HepG2 (cell line): ENCODE measurements around the gene PCYT2. TPM values are rescaled to one million over a fixed set of nuclear protein-coding genes. Genes with fewer than 3 reads are reported as not detected.
A peak's percentile ranks its signal among the peaks of the same experiment; 100 is the strongest.

Source experiments
- ATAC-seq: fragments of 200-7000 bp; cut with Tn5 transposase; 3 replicates; pipeline ENCODE4 v1.9.1; 2020; ENCODE audit warnings: mild to moderate bottlenecking, moderate library complexity
- BruUV-seq: library from RNA; stranded (reverse); fragments of 400-500 nt; replicated peaks from 2 replicates; lab custom pipeline; 2021; lab: Mats Ljungman, UMichigan
- CTCF ChIA-PET: fragments of 300-600 bp; formaldehyde crosslinking; extraction: SDS; loops from one replicate; lab custom pipeline; 2021; ENCODE audit warnings: low total read pairs, inconsistent platforms, low intra/inter-chr PET ratio; lab: Yijun Ruan, JAX
- POLR2A ChIA-PET: fragments of 350-600 bp; sonication (Branson Sonifier 250); formaldehyde crosslinking; loops from one replicate; lab custom pipeline; 2020; ENCODE audit warnings: antibody characterized with exemption, inconsistent platforms; lab: Yijun Ruan, JAX
- DNase-seq: peaks from one replicate; pipeline ENCODE4 v3.0.0-alpha.2; 2015; ENCODE audit warnings: low spot score
- FAIRE-seq: peaks from 3 replicates; lab custom pipeline; 2011; peaks lifted over from hg19 to GRCh38; lab: Jason Lieb, UNC
- H2AFZ ChIP-seq: one replicate; pipeline ENCODE4 v1.6.1; 2011; ENCODE audit warnings: low read length, inconsistent platforms
- H3K27ac ChIP-seq: fragments of 300-600 bp; 3 replicates; pipeline ENCODE4 v1.8.0; 2011; ENCODE audit warnings: mixed run types, mild to moderate bottlenecking, mixed read lengths, low read length, inconsistent platforms; ENCODE audit not compliant: insufficient read depth; ENCODE audit errors: extremely low read length
- H3K27me3 ChIP-seq, 2 experiments: fragments of 200-600 bp in 1 of 2; 2 replicates in 1 of 2; 3 replicates in 1 of 2; pipeline versions ENCODE4 v1.6.0 to v1.8.0; 2011; ENCODE audit warnings: low read length in 2 of 2, mild to moderate bottlenecking in 2 of 2, moderate library complexity in 2 of 2, inconsistent platforms in 1 of 2; ENCODE audit not compliant: insufficient read depth in 2 of 2, control insufficient read depth in 1 of 2
- H3K36me3 ChIP-seq, 2 experiments: fragments of 200-600 bp in 1 of 2; replicated peaks in 1 of 2; 2 replicates in 1 of 2; 3 replicates in 1 of 2; pipeline versions ENCODE4 v1.5.1 to v1.8.0; 2011; ENCODE audit warnings: low read length in 2 of 2, inconsistent platforms in 1 of 2; ENCODE audit not compliant: insufficient read depth in 2 of 2, control insufficient read depth in 1 of 2
- H3K4me1 ChIP-seq: 2 replicates; pipeline ENCODE4 v1.5.1; 2012; ENCODE audit warnings: low read length, inconsistent platforms; ENCODE audit not compliant: insufficient read depth
- H3K4me2 ChIP-seq: 2 replicates; pipeline ENCODE4 v1.6.0; 2011; ENCODE audit warnings: low read depth, low read length, inconsistent platforms
- H3K4me3 ChIP-seq, 3 experiments: fragments of 200-600 bp in 1 of 3; sonication (generic), shearing (Covaris generic) in 1 of 3; replicated peaks in 1 of 3; 2 replicates each; pipeline ENCODE4 v1.5.1; 2011 to 2016; ENCODE audit warnings: low read length in 3 of 3, inconsistent platforms in 2 of 3, low read depth in 2 of 3, mild to moderate bottlenecking in 2 of 3, control low read depth in 1 of 3, mixed read lengths in 1 of 3; ENCODE audit not compliant: insufficient read depth in 1 of 3
- H3K79me2 ChIP-seq: one replicate; pipeline ENCODE4 v1.6.1; 2011; ENCODE audit warnings: low read length, inconsistent platforms; ENCODE audit not compliant: insufficient read depth
- H3K9ac ChIP-seq: 2 replicates; pipeline ENCODE4 v1.6.0; 2011; ENCODE audit warnings: mild to moderate bottlenecking, low read depth, low read length, inconsistent platforms; ENCODE audit not compliant: insufficient read depth
- H3K9me3 ChIP-seq: 2 replicates; pipeline ENCODE4 v1.5.1; 2012; ENCODE audit warnings: mild to moderate bottlenecking, low read length
- H4K20me1 ChIP-seq: 2 replicates; pipeline ENCODE4 v1.6.0; 2011; ENCODE audit warnings: inconsistent platforms, mild to moderate bottlenecking, low read length, moderate library complexity; ENCODE audit not compliant: insufficient read depth
- AGO2 ChIP-seq: fragments of 200-400 bp; formaldehyde crosslinking; optimal IDR thresholded peaks from 2 replicates; pipeline ENCODE3; 2017; ENCODE audit warnings: mild to moderate bottlenecking, low read depth, low read length, moderate library complexity
- CHD2 ChIP-seq: IDR thresholded peaks from 2 replicates; pipeline ENCODE4 v1.6.1; 2011; ENCODE audit warnings: low read depth, low read length, improper control_type of control experiment
- HNRNPL ChIP-seq: fragments of 200-400 bp; formaldehyde crosslinking; IDR thresholded peaks from 2 replicates; pipeline ENCODE4 v1.6.1; 2017; ENCODE audit warnings: mild to moderate bottlenecking, low read depth, low read length
- POLR2G ChIP-seq: fragments of 200-400 bp; formaldehyde crosslinking; IDR thresholded peaks from 2 replicates; pipeline ENCODE4 v1.6.1; 2018; ENCODE audit warnings: mild to moderate bottlenecking, low read depth, low read length, moderate library complexity
- RAD21 ChIP-seq: fragments of 450-650 bp; formaldehyde crosslinking; IDR thresholded peaks from 2 replicates; pipeline ENCODE4 v1.5.0; 2020; ENCODE audit warnings: mild to moderate bottlenecking
- SP140L ChIP-seq: sonication (generic); formaldehyde crosslinking; IDR thresholded peaks from 2 replicates; pipeline ENCODE4 v1.4.0; 2020; ENCODE audit warnings: missing genetic modification reagents, borderline replicate concordance
- SRSF1 ChIP-seq: fragments of 200-400 bp; formaldehyde crosslinking; optimal IDR thresholded peaks from 2 replicates; pipeline ENCODE3; 2017; ENCODE audit warnings: mild to moderate bottlenecking, low read depth, low read length, moderate library complexity
- ZFP41 ChIP-seq: sonication (generic); formaldehyde crosslinking; IDR thresholded peaks from 2 replicates; pipeline ENCODE4 v1.4.0; 2020; ENCODE audit warnings: mild to moderate bottlenecking, missing genetic modification reagents, borderline replicate concordance
- WGBS: methylation state at CpG from one replicate; pipeline ENCODE4 v1.1.6; 2017; ENCODE audit warnings: low lambda C conversion rate; 5-methylcytosine and 5-hydroxymethylcytosine counted together
- in situ Hi-C: cut with HindIII; loops from 2 replicates; pipeline ENCODE4 v1.10.0; 2017; ENCODE audit warnings: low pct_unique_long_range_greater_than_20kb; ENCODE audit not compliant: extremely low pct_ligation_motif_present
- intact Hi-C: fragments of 100-400 bp; cut with micrococcal nuclease; formaldehyde crosslinking; loops from one replicate; pipeline ENCODE4 v1.10.0; 2022; ENCODE audit not compliant: unreplicated experiment
- polyA plus RNA-seq, 8 experiments: library from polyadenylated mRNA; depleted of rRNA in 3 of 8; stranded (reverse) in 7 of 8; unstranded in 1 of 8; fragments of >200 nt; fragmentation: Illumina TruSeq in 4 of 8; extraction: Trizol in 4 of 8; gene quantifications; 2 replicates each; pipeline versions ENCODE4 v1.2.1 to v1.2.3, GENCODE V29; 2011 to 2016; ENCODE audit warnings: low read depth in 4 of 8, missing spikeins in 1 of 8, mixed read lengths in 1 of 8; ENCODE audit not compliant: insufficient read depth in 1 of 8
- total RNA-seq, 5 experiments: library from RNA; depleted of rRNA; stranded (reverse); fragments of >200 nt; fragmentation: Illumina TruSeq; extraction: Trizol; gene quantifications; 2 replicates each; pipeline ENCODE4 v1.2.3, GENCODE V29; 2016; ENCODE audit warnings: low read depth in 1 of 5
- TF ChIP-seq, protein P1 (sequence below): sonication (generic); formaldehyde crosslinking; IDR thresholded peaks from 2 replicates; pipeline ENCODE4 v1.5.0; 2020; ENCODE audit warnings: mild to moderate bottlenecking, missing genetic modification reagents
- TF ChIP-seq, protein P2 (sequence below): sonication (generic); formaldehyde crosslinking; IDR thresholded peaks from 2 replicates; pipeline ENCODE4 v1.8.0; 2023; ENCODE audit warnings: mild to moderate bottlenecking, missing genetic modification reagents
- TF ChIP-seq, protein P3 (sequence below), 2 experiments: sonication (generic) in 1 of 2; formaldehyde crosslinking in 1 of 2; IDR thresholded peaks; 2 replicates each; pipeline versions ENCODE4 v1.6.1 to v1.9.0; 2014 to 2022; ENCODE audit warnings: antibody characterized with exemption in 1 of 2, borderline replicate concordance in 1 of 2, inconsistent platforms in 1 of 2, low read depth in 1 of 2, missing genetic modification reagents in 1 of 2

PCYT2 gene
- total and polyA plus RNA-seq, 2 of the 13 experiments (the other 11 are each of a cell fraction or from before 2014, with no cell fraction given), result 147 to 297 TPM

DNA sequence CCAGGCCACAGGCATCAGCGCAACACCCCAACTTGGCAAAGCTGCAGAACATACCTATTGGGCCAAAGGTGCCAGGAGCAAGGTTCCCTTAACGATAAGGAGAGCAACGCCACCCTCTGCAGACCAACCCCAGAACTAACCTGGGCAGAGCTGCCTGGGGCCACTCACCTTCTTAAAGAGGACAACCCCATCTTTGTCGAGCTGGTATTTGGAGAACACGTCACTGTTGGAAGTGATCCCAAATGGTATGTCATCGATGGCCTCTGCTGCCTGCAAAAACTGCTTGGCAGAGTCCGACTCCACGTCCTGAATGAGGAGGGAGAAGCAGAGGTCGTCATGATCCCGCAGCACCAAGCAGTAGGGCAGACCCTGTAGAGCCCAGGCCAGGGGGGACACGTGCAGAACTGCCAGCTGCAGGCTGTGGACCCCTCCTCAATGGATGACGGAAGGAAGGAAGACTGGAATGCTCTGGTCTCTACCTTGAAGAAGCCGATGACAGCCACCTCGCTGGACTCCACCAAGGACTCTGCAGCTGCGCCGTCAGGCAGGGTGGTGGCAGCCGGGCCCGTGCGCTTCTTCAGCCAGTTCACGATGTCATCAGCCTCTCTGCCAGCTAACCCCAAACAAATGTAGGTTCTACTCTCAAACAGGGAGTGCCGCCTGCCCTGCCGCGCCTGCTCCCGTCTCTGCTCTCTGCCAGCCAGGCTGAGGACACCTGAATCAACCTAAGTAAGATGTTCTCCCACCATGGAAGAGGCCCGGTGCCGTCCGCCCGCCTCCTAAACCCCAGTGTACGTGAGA lies 56.0 kb downstream of the PCYT2 start (continued):
- TF ChIP-seq, protein P1, sequence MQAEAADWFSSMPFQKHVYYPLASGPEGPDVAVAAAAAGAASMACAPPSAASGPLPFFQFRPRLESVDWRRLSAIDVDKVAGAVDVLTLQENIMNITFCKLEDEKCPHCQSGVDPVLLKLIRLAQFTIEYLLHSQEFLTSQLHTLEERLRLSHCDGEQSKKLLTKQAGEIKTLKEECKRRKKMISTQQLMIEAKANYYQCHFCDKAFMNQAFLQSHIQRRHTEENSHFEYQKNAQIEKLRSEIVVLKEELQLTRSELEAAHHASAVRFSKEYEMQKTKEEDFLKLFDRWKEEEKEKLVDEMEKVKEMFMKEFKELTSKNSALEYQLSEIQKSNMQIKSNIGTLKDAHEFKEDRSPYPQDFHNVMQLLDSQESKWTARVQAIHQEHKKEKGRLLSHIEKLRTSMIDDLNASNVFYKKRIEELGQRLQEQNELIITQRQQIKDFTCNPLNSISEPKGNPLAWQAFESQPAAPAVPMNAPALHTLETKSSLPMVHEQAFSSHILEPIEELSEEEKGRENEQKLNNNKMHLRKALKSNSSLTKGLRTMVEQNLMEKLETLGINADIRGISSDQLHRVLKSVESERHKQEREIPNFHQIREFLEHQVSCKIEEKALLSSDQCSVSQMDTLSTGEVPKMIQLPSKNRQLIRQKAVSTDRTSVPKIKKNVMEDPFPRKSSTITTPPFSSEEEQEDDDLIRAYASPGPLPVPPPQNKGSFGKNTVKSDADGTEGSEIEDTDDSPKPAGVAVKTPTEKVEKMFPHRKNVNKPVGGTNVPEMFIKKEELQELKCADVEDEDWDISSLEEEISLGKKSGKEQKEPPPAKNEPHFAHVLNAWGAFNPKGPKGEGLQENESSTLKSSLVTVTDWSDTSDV, result no peak
- no peak for TF ChIP-seq SRSF1
- TF ChIP-seq, protein P2, sequence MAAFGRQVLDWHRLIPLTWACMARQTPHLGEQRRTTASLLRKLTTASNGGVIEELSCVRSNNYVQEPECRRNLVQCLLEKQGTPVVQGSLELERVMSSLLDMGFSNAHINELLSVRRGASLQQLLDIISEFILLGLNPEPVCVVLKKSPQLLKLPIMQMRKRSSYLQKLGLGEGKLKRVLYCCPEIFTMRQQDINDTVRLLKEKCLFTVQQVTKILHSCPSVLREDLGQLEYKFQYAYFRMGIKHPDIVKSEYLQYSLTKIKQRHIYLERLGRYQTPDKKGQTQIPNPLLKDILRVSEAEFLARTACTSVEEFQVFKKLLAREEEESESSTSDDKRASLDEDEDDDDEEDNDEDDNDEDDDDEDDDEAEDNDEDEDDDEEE (CRISPR knock-in tag), result no peak

DNA sequence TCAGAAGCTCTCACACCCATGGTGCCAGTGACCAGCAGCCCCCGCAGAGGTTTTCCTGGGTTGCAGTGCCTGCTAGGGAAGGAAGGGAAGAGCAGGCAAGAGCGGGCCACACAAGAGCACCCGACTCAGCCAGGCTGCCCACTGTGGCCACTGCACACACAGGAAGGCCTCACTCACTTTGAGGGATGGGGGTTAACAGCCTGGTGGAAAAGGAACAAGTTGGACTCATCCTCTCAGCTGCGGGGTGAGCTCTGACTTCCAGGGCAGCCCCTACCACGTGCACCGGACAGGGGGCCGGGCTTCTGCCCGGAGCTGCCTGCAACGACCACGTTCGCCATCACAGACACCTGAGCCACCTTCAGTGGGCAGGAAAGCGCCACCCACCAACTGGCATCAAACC lies 59.0 kb downstream of the PCYT2 start:
- WGBS, result 100% methylated on average over 6 of the region's 12 CpGs
- no TSS peak for BruUV-seq
- intact Hi-C loops, result no loop called here
- in situ Hi-C loops, result no loop called here
- FAIRE-seq, result no peak
- no peak overlapping the region for H3K9ac ChIP-seq
- no peak overlapping the region for H3K27ac ChIP-seq
- no peak for DNase-seq
- no peaks in the 10 kb centered on the region for H3K9me3 ChIP-seq
- ChIA-PET CTCF (no interaction called here), POLR2A (interaction anchor here (1.1 to 4.0 kb wide), 6 partner anchors 9 to 168 kb away, joined by 3 to 17 read pairs (median 4); partner anchors contain the start of genes ARL16, HGS, MCRIP1 and P4HB)
- H3K27me3 ChIP-seq, result no peaks in the 10 kb centered on the region
- peaks cover 7% of the 10 kb centered on the region; the same call in 1 of the 2 replicates for H4K20me1 ChIP-seq
- no peak overlapping the region for H3K4me3 ChIP-seq
- peaks cover 39 to 70% of the 10 kb centered on the region in 2 experiments for H3K36me3 ChIP-seq
- ATAC-seq, result peak; percentile 6; the same call in 2 of the 3 replicates
- H2AFZ ChIP-seq, result no peak overlapping the region
- peaks cover 36% of the 10 kb centered on the region for H3K4me1 ChIP-seq
- H3K79me2 ChIP-seq, result peaks cover 34% of the 10 kb centered on the region
- H3K4me2 ChIP-seq, result no peak overlapping the region
- TF ChIP-seq AGO2 (peak; percentile 71), ZFP41 (no peak), RAD21 (0 out of 2 replicates have a peak, but pooled peaks have one; percentile 2), HNRNPL (0 out of 2 replicates have a peak, but pooled peaks have one; percentile 23), SP140L (CRISPR knock-in tag) (no peak), CHD2 (no peak), POLR2G (peak; percentile 57)
- TF ChIP-seq, protein P3, sequence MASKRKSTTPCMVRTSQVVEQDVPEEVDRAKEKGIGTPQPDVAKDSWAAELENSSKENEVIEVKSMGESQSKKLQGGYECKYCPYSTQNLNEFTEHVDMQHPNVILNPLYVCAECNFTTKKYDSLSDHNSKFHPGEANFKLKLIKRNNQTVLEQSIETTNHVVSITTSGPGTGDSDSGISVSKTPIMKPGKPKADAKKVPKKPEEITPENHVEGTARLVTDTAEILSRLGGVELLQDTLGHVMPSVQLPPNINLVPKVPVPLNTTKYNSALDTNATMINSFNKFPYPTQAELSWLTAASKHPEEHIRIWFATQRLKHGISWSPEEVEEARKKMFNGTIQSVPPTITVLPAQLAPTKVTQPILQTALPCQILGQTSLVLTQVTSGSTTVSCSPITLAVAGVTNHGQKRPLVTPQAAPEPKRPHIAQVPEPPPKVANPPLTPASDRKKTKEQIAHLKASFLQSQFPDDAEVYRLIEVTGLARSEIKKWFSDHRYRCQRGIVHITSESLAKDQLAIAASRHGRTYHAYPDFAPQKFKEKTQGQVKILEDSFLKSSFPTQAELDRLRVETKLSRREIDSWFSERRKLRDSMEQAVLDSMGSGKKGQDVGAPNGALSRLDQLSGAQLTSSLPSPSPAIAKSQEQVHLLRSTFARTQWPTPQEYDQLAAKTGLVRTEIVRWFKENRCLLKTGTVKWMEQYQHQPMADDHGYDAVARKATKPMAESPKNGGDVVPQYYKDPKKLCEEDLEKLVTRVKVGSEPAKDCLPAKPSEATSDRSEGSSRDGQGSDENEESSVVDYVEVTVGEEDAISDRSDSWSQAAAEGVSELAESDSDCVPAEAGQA (IDR thresholded peaks at IDR 0.05; ENCODE audit: low read depth), result no peak
- TF ChIP-seq, protein P3 (CRISPR knock-in tag; IDR thresholded peaks at IDR 0.05; ENCODE audit: borderline replicate concordance), result no peak
